Measurements from ENCODE around the gene MPDU1. TPM values are rescaled to one million over a fixed set of nuclear protein-coding genes. Genes with fewer than 3 reads are reported as not detected.

Gene MPDU1
- polyA plus RNA-seq, 1 donor (not counting 4 experiments of a cell fraction or from before 2014, with no cell fraction given) = 57.8 TPM

GRCh38 chr17:7573324-7574080, 10.2 kb upstream of the MPDU1 start:
- Histone ChIP-seq H3K27me3 (ENCODE audit: control insufficient read depth, extremely low read depth, insufficient read depth, low read length) (no peaks in the 10 kb centered on the region), H3K4me2 (ENCODE audit: control insufficient read depth, extremely low read depth, insufficient read depth, low read depth, low read length) (peak overlapping the region; percentile 88), H3K4me1 (ENCODE audit: control insufficient read depth, extremely low read depth, insufficient read depth, low read length) (peaks cover 33% of the 10 kb centered on the region), H3K4me3 (ENCODE audit: control insufficient read depth in 2 of 3, extremely low read depth in 1 of 3, insufficient read depth in 2 of 3, low read depth in 1 of 3, low read length in 3 of 3) (peak overlapping the region; percentile 85 to 96 (median 91)), H3K36me3 (ENCODE audit: control insufficient read depth in 2 of 2, extremely low read depth in 1 of 2, insufficient read depth in 2 of 2, low read length in 2 of 2) (peaks cover 46 to 64% of the 10 kb centered on the region in 2 experiments), H2AFZ (ENCODE audit: control insufficient read depth, low read length) (no peak overlapping the region), H3K79me2 (ENCODE audit: control insufficient read depth, insufficient read depth, low read length) (peaks cover 59% of the 10 kb centered on the region), H3K9me3 (ENCODE audit: control insufficient read depth, low read depth, low read length) (no peaks in the 10 kb centered on the region), H3K9me1 (ENCODE audit: control insufficient read depth, extremely low read depth, insufficient read depth, low read length) (no peaks in the 10 kb centered on the region), H3K9ac (ENCODE audit: control insufficient read depth, extremely low read depth, insufficient read depth, low read length) (peak overlapping the region; percentile 98), H3K27ac (ENCODE audit: control insufficient read depth, insufficient read depth, low read length) (peak overlapping the region; percentile 93), H4K20me1 (ENCODE audit: control insufficient read depth, extremely low read depth, insufficient read depth, low read length) (peaks cover 45% of the 10 kb centered on the region)
- dilution Hi-C loops (cut with MboI; ENCODE audit: extremely low pct_ligation_motif_present, low sequenced_read_pairs) = no loop called here
- TF ChIP-seq CTCF (optimal IDR thresholded peaks at IDR 0.05 in 1 of 3, IDR thresholded peaks at IDR 0.05 in 1 of 3, conservative IDR thresholded peaks at IDR 0.05 in 1 of 3; ENCODE audit: extremely low read depth in 1 of 3, insufficient read depth in 2 of 3, low read length in 3 of 3) (peak in 1 of 3 experiments; percentile 7), EZH2 (IDR thresholded peaks at IDR 0.05; ENCODE audit: low read length) (no peak)
- DNase-seq (ENCODE audit: low read depth, low spot score) = no peak
- FAIRE-seq = no peak

- dilution Hi-C loops (cut with MboI; ENCODE audit: extremely low pct_ligation_motif_present, low sequenced_read_pairs) = no loop called here
- Histone ChIP-seq H3K27ac (ENCODE audit: control insufficient read depth, insufficient read depth, low read length) (peak overlapping the region; percentile 93), H3K9me1 (ENCODE audit: control insufficient read depth, extremely low read depth, insufficient read depth, low read length) (peaks cover 3% of the 10 kb centered on the region), H3K79me2 (ENCODE audit: control insufficient read depth, insufficient read depth, low read length) (peaks cover 58% of the 10 kb centered on the region), H3K27me3 (ENCODE audit: control insufficient read depth, extremely low read depth, insufficient read depth, low read length) (no peaks in the 10 kb centered on the region), H3K9ac (ENCODE audit: control insufficient read depth, extremely low read depth, insufficient read depth, low read length) (peak overlapping the region; percentile 98), H3K4me1 (ENCODE audit: control insufficient read depth, extremely low read depth, insufficient read depth, low read length) (peaks cover 39% of the 10 kb centered on the region), H3K36me3 (ENCODE audit: control insufficient read depth in 2 of 2, extremely low read depth in 1 of 2, insufficient read depth in 2 of 2, low read length in 2 of 2) (peaks cover 43 to 69% of the 10 kb centered on the region in 2 experiments), H2AFZ (ENCODE audit: control insufficient read depth, low read length) (no peak overlapping the region), H3K9me3 (ENCODE audit: control insufficient read depth, low read depth, low read length) (no peaks in the 10 kb centered on the region), H3K4me2 (ENCODE audit: control insufficient read depth, extremely low read depth, insufficient read depth, low read depth, low read length) (peak overlapping the region; percentile 88), H3K4me3 (ENCODE audit: control insufficient read depth in 2 of 3, extremely low read depth in 1 of 3, insufficient read depth in 2 of 3, low read depth in 1 of 3, low read length in 3 of 3) (peak overlapping the region; percentile 85 to 96 (median 91)), H4K20me1 (ENCODE audit: control insufficient read depth, extremely low read depth, insufficient read depth, low read length) (peaks cover 54% of the 10 kb centered on the region)
- TF ChIP-seq EZH2 (IDR thresholded peaks at IDR 0.05; ENCODE audit: low read length) (no peak), CTCF (optimal IDR thresholded peaks at IDR 0.05 in 1 of 3, IDR thresholded peaks at IDR 0.05 in 1 of 3, conservative IDR thresholded peaks at IDR 0.05 in 1 of 3; ENCODE audit: extremely low read depth in 1 of 3, insufficient read depth in 2 of 3, low read length in 3 of 3) (no peak)
- no peak for FAIRE-seq
- DNase-seq (ENCODE audit: low read depth, low spot score) = no peak
Observed at GRCh38 chr17:7574176-7574953, 9.3 kb upstream of the MPDU1 start.

Data from keratinocyte (primary cell).